B cell (primary cell): Measurements from ENCODE around the gene ADAMTS17. TPM values are rescaled to one million over a fixed set of nuclear protein-coding genes. Genes with fewer than 3 reads are reported as not detected.

Source experiments
- ATAC-seq: fragments of 200-7000 bp; cut with Tn5 transposase; one replicate; pipeline ENCODE4 v1.10.0; 2021; ENCODE audit warnings: low read depth, mild to moderate bottlenecking, moderate number of reproducible peaks, moderate library complexity
- CTCF ChIA-PET: fragments of 350-600 bp; sonication (Branson Sonifier 250); formaldehyde crosslinking; loops from one replicate; lab custom pipeline; 2021; ENCODE audit warnings: antibody characterized with exemption, inconsistent platforms; lab: Charles Lee
- POLR2A ChIA-PET: fragments of 350-600 bp; sonication (Branson Sonifier 250); formaldehyde crosslinking; loops from one replicate; lab custom pipeline; 2021; ENCODE audit warnings: antibody characterized with exemption; lab: Charles Lee
- DNase-seq: peaks from one replicate; pipeline ENCODE4 v3.0.0; 2013
- H2AFZ ChIP-seq: 2 replicates; pipeline ENCODE4 v1.6.1; 2012; ENCODE audit warnings: mild to moderate bottlenecking, low read depth, low read length; ENCODE audit not compliant: insufficient read depth, poor library complexity, severe bottlenecking
- H3K27ac ChIP-seq, 2 donors: 1 replicate in 1 of 2; 2 replicates in 1 of 2; pipeline ENCODE4 v1.5.1; 2012 to 2013; ENCODE audit warnings: low read length in 2 of 2, mild to moderate bottlenecking in 2 of 2, moderate library complexity in 1 of 2
- H3K27me3 ChIP-seq, 4 experiments: fragments of 200-600 bp in 1 of 4; sonication (generic) in 1 of 4; replicated peaks in 1 of 4; 1 replicate in 2 of 4; 2 replicates in 2 of 4; pipeline versions ENCODE4 v1.6.1 to v1.7.0; 2013 to 2016; ENCODE audit warnings: low read length in 3 of 4, mild to moderate bottlenecking in 2 of 4, mixed read lengths in 1 of 4, moderate library complexity in 1 of 4; ENCODE audit not compliant: insufficient read depth in 4 of 4, control insufficient read depth in 3 of 4; ENCODE audit errors: control extremely low read depth in 1 of 4
- H3K36me3 ChIP-seq, 2 experiments: replicated peaks in 1 of 2; 1 replicate in 1 of 2; 2 replicates in 1 of 2; pipeline versions ENCODE4 v1.6.1 to v1.7.1; 2013; ENCODE audit warnings: low read length in 1 of 2; ENCODE audit not compliant: insufficient read depth in 2 of 2, control insufficient read depth in 1 of 2; ENCODE audit errors: control extremely low read depth in 1 of 2, extremely low read depth in 1 of 2
- H3K4me1 ChIP-seq, 2 donors: fragments of 200-600 bp in 1 of 2; sonication (generic) in 1 of 2; 1 replicate in 1 of 2; 2 replicates in 1 of 2; pipeline versions ENCODE4 v1.5.1 to v1.6.1; 2013 to 2017; ENCODE audit warnings: low read length in 2 of 2; ENCODE audit not compliant: control insufficient read depth in 2 of 2, insufficient read depth in 2 of 2
- H3K4me2 ChIP-seq: replicated peaks from 2 replicates; pipeline ENCODE3; 2012; ENCODE audit warnings: mild to moderate bottlenecking, low read depth, low read length; ENCODE audit not compliant: poor library complexity, severe bottlenecking
- H3K4me3 ChIP-seq, 5 experiments: fragments of 200-600 bp in 1 of 5; sonication (generic) in 1 of 5; 1 replicate in 3 of 5; 2 replicates in 2 of 5; pipeline versions ENCODE4 v1.5.1 to v1.7.0; 2011 to 2016; ENCODE audit warnings: low read length in 4 of 5, mild to moderate bottlenecking in 4 of 5, low read depth in 2 of 5, control low read depth in 1 of 5, moderate library complexity in 1 of 5; ENCODE audit not compliant: insufficient read depth in 1 of 5; ENCODE audit errors: control extremely low read depth in 1 of 5, extremely low read depth in 1 of 5
- H3K79me2 ChIP-seq: fragments of 200-600 bp; sonication (generic); one replicate; pipeline ENCODE4 v1.6.0; 2016; ENCODE audit warnings: low read length; ENCODE audit not compliant: control insufficient read depth, insufficient read depth
- H3K9ac ChIP-seq: fragments of 200-600 bp; sonication (generic); 2 replicates; pipeline ENCODE4 v1.6.1; 2017; ENCODE audit warnings: mild to moderate bottlenecking, low read length, moderate library complexity
- H3K9me3 ChIP-seq, 3 donors: one replicate each; pipeline versions ENCODE4 v1.6.1 to v1.7.1; 2013; ENCODE audit warnings: low read length in 2 of 3; ENCODE audit not compliant: control insufficient read depth in 2 of 3, insufficient read depth in 1 of 3; ENCODE audit errors: control extremely low read depth in 1 of 3
- H4K20me1 ChIP-seq: 2 replicates; pipeline ENCODE4 v1.6.0; 2012; ENCODE audit warnings: mild to moderate bottlenecking, low read length; ENCODE audit not compliant: insufficient read depth, control insufficient read depth, poor library complexity, severe bottlenecking
- H3K27ac Mint-ChIP-seq: one replicate; pipeline ENCODE4 v1.8.0; 2021; ENCODE audit warnings: mixed read lengths
- H3K27me3 Mint-ChIP-seq: one replicate; pipeline ENCODE4 v1.8.0; 2021; ENCODE audit warnings: mixed read lengths
- H3K4me1 Mint-ChIP-seq: one replicate; pipeline ENCODE4 v1.8.0; 2021; ENCODE audit warnings: mixed read lengths
- H3K4me3 Mint-ChIP-seq: one replicate; pipeline ENCODE4 v1.8.0; 2021; ENCODE audit warnings: mixed read lengths
- H3K9me3 Mint-ChIP-seq: one replicate; pipeline ENCODE4 v1.8.0; 2022; ENCODE audit warnings: mixed read lengths; ENCODE audit not compliant: insufficient read depth
- CTCF ChIP-seq: fragments of 200-600 bp; IDR thresholded peaks from one replicate; pipeline ENCODE4 v1.8.0; 2022; ENCODE audit warnings: antibody characterized with exemption, mild to moderate bottlenecking
- EZH2 ChIP-seq: IDR thresholded peaks from 2 replicates; pipeline ENCODE4 v1.6.1; 2012; ENCODE audit warnings: borderline replicate concordance, low read depth, mild to moderate bottlenecking, moderate library complexity, low read length; ENCODE audit not compliant: insufficient read depth, poor library complexity, severe bottlenecking
- WGBS: methylation state at CpG from one replicate; pipeline ENCODE4 v1.1.5; 2013; ENCODE audit warnings: missing lambda C conversion rate; ENCODE audit not compliant: insufficient coverage; 5-methylcytosine and 5-hydroxymethylcytosine counted together
- intact Hi-C: fragments of 100-400 bp; cut with micrococcal nuclease; formaldehyde crosslinking; loops from one replicate; pipeline ENCODE4 v1.10.0; 2022
- polyA plus RNA-seq: library from polyadenylated mRNA; depleted of rRNA; stranded (reverse); fragments of >200 nt; gene quantifications from 2 replicates; pipeline ENCODE4 v1.2.3, GENCODE V29; 2012
- total RNA-seq, 2 donors: library from RNA; stranded (reverse); fragments of 120-200 nt in 1 of 2; gene quantifications; 1 replicate in 1 of 2; 2 replicates in 1 of 2; pipeline versions ENCODE4 v1.2.3 to v1.2.4, GENCODE V29; 2013 to 2022

Gene ADAMTS17
- total and polyA plus RNA-seq, 2 donors (not counting 1 experiment from before 2014, with no cell fraction given) = 0.10 TPM; not detected in 1

GRCh38 chr15:99962006-99962561 lies 379.7 kb downstream of the ADAMTS17 start:
- no peak overlapping the region for H3K9ac ChIP-seq
- H3K4me2 ChIP-seq = no peak overlapping the region
- no peaks in the 10 kb centered on the region for H3K27me3 ChIP-seq
- ChIA-PET POLR2A (no interaction called here), CTCF (no interaction called here)
- H2AFZ ChIP-seq = no peak overlapping the region
- Mint-ChIP-seq H3K27ac (no peak overlapping the region), H3K27me3 (peaks cover 15% of the 10 kb centered on the region), H3K4me3 (no peak overlapping the region), H3K9me3 (no peaks in the 10 kb centered on the region), H3K4me1 (no peaks in the 10 kb centered on the region)
- intact Hi-C loops = no loop called here
- WGBS = 95% methylated on average over 19 of the region's 19 CpGs
- peaks cover 0 to 5% (median 0%) of the 10 kb centered on the region in 3 donors for H3K9me3 ChIP-seq
- H3K4me3 ChIP-seq = no peak overlapping the region
- H3K4me1 ChIP-seq = no peaks in the 10 kb centered on the region
- H3K79me2 ChIP-seq = no peaks in the 10 kb centered on the region
- ATAC-seq (no peak), DNase-seq (no peak)
- TF ChIP-seq EZH2 (no peak), CTCF (no peak)
- H3K36me3 ChIP-seq = no peaks in the 10 kb centered on the region
- no peaks in the 10 kb centered on the region for H4K20me1 ChIP-seq
- H3K27ac ChIP-seq = no peak overlapping the region

DNA sequence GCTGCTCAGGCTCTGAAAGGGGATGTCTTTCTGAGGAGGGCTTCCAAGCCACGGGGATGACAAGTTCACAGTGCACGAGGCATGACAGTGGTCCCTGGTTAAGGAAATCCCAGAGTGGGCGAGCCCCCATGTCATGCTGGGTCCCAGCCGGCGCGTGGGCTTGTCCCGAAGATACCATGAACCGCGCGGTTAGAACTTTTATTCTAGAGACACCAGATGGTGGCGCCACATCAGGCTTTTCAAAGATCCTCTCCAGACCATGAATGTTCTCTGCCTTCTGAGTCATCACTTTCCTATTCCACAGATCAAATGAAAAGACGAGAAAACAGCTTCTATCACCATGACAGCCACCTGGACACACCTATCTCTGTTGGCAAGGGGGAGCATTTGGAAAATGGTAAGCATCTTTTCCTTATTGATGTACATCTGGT lies 380.7 kb downstream of the ADAMTS17 start:
- Histone ChIP-seq H3K9ac (no peak overlapping the region), H3K9me3 (peaks cover 0 to 5% (median 0%) of the 10 kb centered on the region in 3 donors), H3K4me3 (no peak overlapping the region), H2AFZ (no peak overlapping the region), H4K20me1 (no peaks in the 10 kb centered on the region), H3K36me3 (no peaks in the 10 kb centered on the region), H3K27ac (no peak overlapping the region), H3K4me1 (no peaks in the 10 kb centered on the region), H3K4me2 (no peak overlapping the region), H3K79me2 (no peaks in the 10 kb centered on the region), H3K27me3 (no peaks in the 10 kb centered on the region)
- intact Hi-C loops = no loop called here
- H3K27me3 Mint-ChIP-seq = peaks cover 18% of the 10 kb centered on the region
- no peak overlapping the region for H3K4me3 Mint-ChIP-seq
- 43% methylated on average over 11 of the region's 12 CpGs for WGBS
- DNase-seq (no peak), ATAC-seq (no peak)
- no peak for TF ChIP-seq EZH2
- TF ChIP-seq CTCF = no peak
- CTCF ChIA-PET = no interaction called here
- H3K27ac Mint-ChIP-seq = no peak overlapping the region
- POLR2A ChIA-PET = no interaction called here
- no peaks in the 10 kb centered on the region for H3K4me1 Mint-ChIP-seq
- no peaks in the 10 kb centered on the region for H3K9me3 Mint-ChIP-seq
